ENCODE results near the gene PHLDB2.

DNA sequence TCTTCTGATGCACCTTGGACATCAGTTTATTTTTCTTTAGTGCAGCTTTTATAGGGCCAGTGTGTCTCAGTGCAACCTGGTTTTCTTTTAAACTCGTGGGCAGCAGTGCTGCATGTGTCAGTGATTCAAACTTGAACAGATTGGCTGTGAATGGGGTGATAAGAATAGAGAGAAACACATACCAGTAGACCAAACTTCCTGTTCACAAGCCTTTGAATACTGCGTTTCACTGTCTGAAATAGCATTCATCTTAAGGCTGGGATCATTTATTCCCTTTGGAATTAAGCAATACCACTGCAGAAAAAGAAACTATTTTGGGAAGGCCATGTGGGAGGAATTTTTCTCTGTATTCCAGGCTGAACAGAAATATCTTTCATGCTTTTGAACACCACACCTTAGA is 51.7 kb downstream of the PHLDB2 start:
- TF ChIP-seq POLR2A (IDR thresholded peaks at IDR 0.05), result no peak
- TF ChIP-seq, protein P1, sequence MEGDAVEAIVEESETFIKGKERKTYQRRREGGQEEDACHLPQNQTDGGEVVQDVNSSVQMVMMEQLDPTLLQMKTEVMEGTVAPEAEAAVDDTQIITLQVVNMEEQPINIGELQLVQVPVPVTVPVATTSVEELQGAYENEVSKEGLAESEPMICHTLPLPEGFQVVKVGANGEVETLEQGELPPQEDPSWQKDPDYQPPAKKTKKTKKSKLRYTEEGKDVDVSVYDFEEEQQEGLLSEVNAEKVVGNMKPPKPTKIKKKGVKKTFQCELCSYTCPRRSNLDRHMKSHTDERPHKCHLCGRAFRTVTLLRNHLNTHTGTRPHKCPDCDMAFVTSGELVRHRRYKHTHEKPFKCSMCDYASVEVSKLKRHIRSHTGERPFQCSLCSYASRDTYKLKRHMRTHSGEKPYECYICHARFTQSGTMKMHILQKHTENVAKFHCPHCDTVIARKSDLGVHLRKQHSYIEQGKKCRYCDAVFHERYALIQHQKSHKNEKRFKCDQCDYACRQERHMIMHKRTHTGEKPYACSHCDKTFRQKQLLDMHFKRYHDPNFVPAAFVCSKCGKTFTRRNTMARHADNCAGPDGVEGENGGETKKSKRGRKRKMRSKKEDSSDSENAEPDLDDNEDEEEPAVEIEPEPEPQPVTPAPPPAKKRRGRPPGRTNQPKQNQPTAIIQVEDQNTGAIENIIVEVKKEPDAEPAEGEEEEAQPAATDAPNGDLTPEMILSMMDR (IDR thresholded peaks at IDR 0.05), result no peak
